IPS-11a (cell line): ENCODE measurements around the gene SORBS2.

Source experiments
- H3K4me3 ChIP-seq: one replicate; pipeline ENCODE4 v1.5.1; 2013; ENCODE audit warnings: low read depth, low read length, control low read depth

SORBS2 gene

GRCh38 chr4:185682236-185682635, 129.8 kb downstream of the SORBS2 start:
- H3K4me3 ChIP-seq, result no peak overlapping the region

DNA sequence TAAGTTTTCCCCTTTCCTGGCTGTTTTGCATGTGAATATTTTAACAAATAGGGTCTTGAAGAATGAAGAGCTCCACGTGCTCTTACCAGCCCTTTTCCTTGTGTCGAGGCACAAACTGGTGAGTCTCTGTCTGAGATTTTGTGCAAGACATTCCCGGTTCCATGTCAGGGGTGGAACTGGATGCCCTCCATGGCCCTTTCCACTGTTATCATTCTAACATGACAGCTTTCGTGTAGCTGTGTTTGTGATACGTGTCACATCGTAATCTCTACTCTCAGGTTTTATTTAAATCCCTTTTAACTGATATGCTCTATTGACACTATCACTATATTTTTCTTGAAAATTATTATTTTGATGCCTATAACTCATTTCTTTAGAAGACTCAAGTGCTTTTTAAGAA, 130.4 kb downstream of the SORBS2 start:
- no peak overlapping the region for H3K4me3 ChIP-seq

DNA sequence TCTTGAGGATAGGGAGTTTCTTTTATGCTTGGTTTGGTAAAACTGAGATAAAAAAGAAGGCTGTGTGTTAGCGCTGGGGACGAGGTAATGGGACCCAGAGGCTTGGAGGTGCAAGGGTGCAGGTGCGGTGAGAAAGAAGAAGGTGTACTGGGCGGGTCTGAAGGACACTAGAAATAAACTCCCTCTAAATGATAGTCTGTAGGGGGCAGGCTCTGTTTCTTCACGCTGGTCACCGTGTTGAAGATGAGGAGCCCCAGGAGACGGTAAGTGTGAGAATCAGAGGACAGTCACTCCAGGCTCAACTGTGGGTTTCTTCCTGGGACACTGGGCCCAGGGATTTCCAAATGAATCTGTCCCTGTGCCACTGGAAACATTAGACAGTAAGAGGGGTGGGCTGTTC, 131.4 kb downstream of the SORBS2 start:
- no peak overlapping the region for H3K4me3 ChIP-seq

DNA sequence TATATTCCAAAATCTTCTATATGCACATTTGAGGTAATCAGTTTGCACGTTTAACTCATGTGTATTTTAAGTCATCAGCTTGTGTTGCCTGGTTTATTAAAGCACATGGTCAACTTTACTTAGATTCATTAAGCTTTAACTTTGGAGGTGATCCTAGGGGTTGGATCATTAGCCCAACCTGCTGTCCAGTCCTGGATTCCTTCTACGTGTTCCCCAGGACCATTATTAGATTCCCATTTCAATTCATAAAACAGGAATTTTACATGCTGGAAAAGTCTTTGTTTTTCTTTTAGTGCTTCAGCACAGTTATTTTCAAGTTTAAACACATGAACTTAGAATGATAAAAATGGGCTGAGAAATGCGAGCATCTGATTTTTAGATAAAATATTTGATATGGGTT, 132.5 kb downstream of the SORBS2 start:
- H3K4me3 ChIP-seq, result no peak overlapping the region

GRCh38 chr4:185677637-185678314, 134.2 kb downstream of the SORBS2 start:
- no peak overlapping the region for H3K4me3 ChIP-seq

- no peak overlapping the region for H3K4me3 ChIP-seq
These were observed 139.4 kb downstream of the SORBS2 start for GRCh38 chr4:185672618-185673017.

DNA sequence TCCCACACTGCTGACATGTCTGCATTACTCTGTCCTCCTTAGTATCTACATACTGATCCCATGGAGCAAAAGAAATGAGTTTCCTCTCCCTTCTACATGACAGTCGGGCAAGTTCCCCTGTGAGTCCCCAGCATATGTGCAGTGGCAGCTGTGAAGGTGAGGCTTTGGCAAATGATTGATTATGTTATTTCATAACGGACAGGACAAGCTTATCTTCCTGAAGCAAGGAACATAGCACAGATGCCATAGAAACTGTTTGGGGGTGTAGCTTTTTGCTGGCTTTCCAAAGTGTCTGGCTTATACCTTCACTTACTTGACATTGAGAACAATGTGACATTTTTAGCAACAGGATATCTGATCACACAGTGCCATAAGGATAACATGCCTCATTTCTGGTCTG, 139.8 kb downstream of the SORBS2 start:
- no peak overlapping the region for H3K4me3 ChIP-seq

GRCh38 chr4:185671496-185671895, 140.5 kb downstream of the SORBS2 start:
- no peak overlapping the region for H3K4me3 ChIP-seq

DNA sequence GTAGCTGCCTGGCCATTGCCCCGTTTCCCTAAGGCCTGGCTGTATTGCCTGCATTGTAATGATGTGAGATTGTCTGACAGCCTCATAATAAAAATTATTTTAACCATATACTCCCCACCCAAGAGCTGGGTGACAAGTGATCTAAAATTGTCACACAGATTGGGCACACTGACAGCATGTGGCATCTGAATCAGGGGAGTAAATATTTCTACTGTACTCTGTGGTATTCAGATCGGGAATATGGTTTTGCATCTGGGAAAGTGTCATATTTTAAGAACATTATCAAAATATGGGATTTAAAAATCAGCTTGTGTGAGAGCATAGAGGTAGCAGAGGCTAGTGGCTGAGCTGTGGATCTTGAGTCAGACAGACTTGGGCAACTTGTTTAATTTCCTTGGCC, 140.9 kb downstream of the SORBS2 start:
- H3K4me3 ChIP-seq, result no peak overlapping the region

GRCh38 chr4:185669288-185669687, 142.7 kb downstream of the SORBS2 start:
- H3K4me3 ChIP-seq, result no peak overlapping the region

GRCh38 chr4:185666156-185666555, 145.8 kb downstream of the SORBS2 start:
- no peak overlapping the region for H3K4me3 ChIP-seq

GRCh38 chr4:185665655-185666054, 146.3 kb downstream of the SORBS2 start:
- H3K4me3 ChIP-seq, result no peak overlapping the region

- H3K4me3 ChIP-seq, result no peak overlapping the region
These were observed 147.5 kb downstream of the SORBS2 start for GRCh38 chr4:185664481-185664880.

DNA sequence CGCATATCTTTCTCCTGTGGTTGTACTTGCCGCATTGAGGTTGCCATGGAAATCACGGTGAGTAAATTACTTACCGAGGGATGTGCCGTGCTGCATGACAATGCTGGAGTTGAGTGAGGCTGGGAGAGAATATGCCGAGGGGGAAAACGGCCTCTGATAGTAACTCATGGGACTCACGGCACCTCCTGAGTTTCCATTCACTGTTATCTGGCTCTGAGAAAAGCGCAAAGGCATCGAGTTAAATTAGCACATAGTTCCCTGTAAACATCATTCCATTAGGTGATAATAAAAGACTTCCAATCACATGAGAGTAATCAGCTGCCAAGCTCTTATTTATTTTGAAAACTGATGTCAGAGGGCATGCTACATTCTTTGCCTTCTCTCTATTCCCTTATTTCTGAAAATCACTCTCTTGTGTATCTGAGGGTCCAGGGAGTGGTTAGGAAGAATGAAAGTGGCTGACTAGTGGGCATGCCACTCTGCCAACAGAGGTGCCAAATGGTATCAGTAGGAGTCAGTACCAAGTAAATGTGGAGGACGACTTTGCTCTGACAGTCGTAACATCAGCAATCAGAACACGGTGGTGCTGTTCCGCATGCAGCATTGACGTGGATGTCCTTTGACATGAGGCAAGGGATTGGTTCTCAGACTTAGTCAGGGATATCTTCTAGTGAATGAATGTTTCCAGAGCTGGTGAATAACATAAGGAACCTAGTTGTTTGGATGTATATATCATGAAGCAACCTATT, 149.8 kb downstream of the SORBS2 start:
- H3K4me3 ChIP-seq, result no peak overlapping the region

GRCh38 chr4:185660340-185660739, 151.7 kb downstream of the SORBS2 start:
- no peak overlapping the region for H3K4me3 ChIP-seq

DNA sequence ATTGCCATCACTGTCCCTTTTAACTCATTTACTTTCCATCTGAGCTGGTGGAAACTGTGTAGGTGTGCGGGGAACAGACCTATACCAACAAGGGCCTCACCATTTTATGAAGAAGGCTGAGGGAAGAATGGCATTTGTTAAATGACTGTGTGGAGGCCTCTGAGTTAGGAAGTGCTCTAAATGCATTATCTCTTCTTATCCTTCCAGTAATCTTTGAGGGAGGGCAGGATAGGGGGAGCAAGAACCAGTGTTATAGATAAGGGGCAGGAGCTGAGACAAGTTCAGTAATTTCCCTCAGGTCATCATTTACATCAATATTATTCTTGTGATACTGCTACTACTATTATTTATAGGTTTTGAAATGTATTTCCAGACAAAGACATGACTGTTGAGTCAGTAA, 154.3 kb downstream of the SORBS2 start:
- no peak overlapping the region for H3K4me3 ChIP-seq

- H3K4me3 ChIP-seq, result no peak overlapping the region
These were observed 154.8 kb downstream of the SORBS2 start for GRCh38 chr4:185657183-185657582.

DNA sequence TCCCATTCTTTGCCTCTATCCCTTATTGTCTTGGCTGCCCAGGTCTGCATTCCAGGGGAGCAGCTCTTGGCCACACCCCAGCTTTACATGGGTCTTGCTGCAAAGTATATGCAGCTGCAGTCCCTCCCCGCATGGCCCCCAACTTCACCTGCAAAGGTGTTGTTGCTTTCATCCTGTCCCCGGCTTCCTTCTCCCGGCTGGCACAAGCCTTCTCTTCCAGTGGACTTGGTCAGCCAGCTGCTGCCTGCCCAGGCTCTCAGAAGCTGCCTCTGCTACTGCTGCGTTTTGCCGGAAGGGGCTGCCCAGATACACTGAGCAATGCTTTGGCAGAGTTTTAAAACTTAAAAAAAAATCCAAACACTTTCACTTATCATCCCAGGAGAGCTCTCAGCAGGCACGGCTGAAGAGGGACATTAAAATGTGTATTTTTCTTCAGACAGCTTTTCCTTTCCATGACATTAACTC, 155.5 kb downstream of the SORBS2 start:
- no peak overlapping the region for H3K4me3 ChIP-seq

DNA sequence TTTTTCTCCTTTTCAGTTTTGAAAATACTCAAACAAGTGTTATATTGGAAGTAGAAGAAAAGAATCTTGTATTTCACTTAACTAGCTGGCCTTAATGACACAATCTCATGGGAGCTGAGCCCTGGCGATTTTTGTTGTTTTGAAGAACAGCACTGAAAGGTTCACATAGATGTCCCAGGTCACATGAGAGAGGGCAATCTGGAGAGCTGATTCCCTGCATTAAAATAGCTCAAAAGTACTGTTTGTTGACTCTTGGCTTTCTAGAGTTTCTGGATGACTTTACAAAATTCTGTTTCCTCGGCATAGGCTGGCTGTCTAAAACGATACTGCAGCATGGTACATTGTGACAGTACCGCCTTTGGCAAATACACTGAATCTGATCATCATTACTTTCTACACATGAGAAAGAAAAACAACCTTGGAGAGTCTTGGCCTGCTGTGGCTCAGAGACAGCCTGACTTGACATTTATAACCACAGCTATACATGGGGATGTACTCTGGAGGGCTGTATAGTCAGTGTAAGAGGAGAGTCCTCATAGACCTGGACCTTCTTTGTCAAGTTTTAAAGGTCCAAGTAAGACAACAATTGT, 156.9 kb downstream of the SORBS2 start:
- H3K4me3 ChIP-seq, result no peak overlapping the region

GRCh38 chr4:185654311-185654710, 157.7 kb downstream of the SORBS2 start:
- no peak overlapping the region for H3K4me3 ChIP-seq

- H3K4me3 ChIP-seq, result no peak overlapping the region
These were observed 160.1 kb downstream of the SORBS2 start for GRCh38 chr4:185651851-185652250.

DNA sequence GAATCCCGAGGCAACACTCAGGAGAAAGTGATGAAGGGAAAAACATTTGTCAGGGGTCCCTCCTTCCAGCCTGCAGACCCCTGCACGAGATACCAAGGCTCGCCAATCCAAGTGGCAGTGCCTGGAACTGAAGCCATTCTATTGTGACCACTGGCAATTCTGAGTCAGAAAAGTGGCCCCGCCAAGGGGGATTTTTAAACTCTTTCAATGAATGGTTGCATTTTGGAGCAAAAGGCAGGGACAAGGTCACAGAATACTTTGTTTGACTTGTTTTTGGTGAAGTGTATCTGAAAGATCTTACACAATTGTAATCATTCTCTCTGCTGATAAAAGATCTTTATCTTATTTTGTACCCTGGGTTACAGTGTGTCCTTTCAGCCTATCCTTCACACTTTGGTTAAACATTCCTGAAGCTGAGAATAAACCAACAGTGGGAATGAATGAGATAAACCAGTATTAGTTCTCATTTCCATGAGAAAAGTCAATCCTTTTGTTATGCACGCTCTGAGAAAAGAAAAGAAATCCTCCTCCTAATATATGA, 160.8 kb downstream of the SORBS2 start:
- no peak overlapping the region for H3K4me3 ChIP-seq
